HCT116 (cell line): ENCODE results near the gene WDR64. TPM values are rescaled to one million over a fixed set of nuclear protein-coding genes. Genes with fewer than 3 reads are reported as not detected.

Experiments
- ATAC-seq: fragments of 200-7000 bp; cut with Tn5 transposase; 2 replicates; pipeline ENCODE4 v1.9.1; 2020; ENCODE audit warnings: mild to moderate bottlenecking, moderate library complexity
- BruUV-seq: library from RNA; stranded (reverse); fragments of 400-500 nt; replicated peaks from 2 replicates; lab custom pipeline; 2021; lab: Mats Ljungman, UMichigan
- CTCF ChIA-PET: fragments of 300-600 bp; sonication (Branson Sonifier 250); formaldehyde crosslinking; loops from one replicate; lab custom pipeline; 2021; ENCODE audit warnings: antibody characterized with exemption; lab: Charles Lee
- POLR2A ChIA-PET: fragments of 300-600, 350-600 bp; sonication (Branson Sonifier 250); formaldehyde crosslinking; loops from one replicate; lab custom pipeline; 2021; ENCODE audit warnings: antibody characterized with exemption; lab: Charles Lee
- RAD21 ChIA-PET, 2 experiments: fragments of 300-600 bp; sonication (Branson Sonifier 250); formaldehyde crosslinking; loops; one replicate each; lab custom pipeline; 2023; ENCODE audit warnings: low total read pairs in 2 of 2; ENCODE audit not compliant: uncharacterized antibody in 2 of 2, unreplicated experiment in 2 of 2, low non-redundant PET in 1 of 2; lab: Charles Lee
- DNase-seq: peaks from one replicate; pipeline ENCODE4 v3.0.0-alpha.2; 2010; ENCODE audit warnings: low read depth, low spot score
- H2AFZ ChIP-seq: fragments of 200-600 bp; shearing (Covaris generic), sonication (generic); 2 replicates; pipeline ENCODE4 v1.6.1; 2017; ENCODE audit warnings: low read depth, mixed run types, mixed read lengths, antibody characterized with exemption, low read length; ENCODE audit not compliant: poor library complexity, severe bottlenecking
- H3K27ac ChIP-seq: 2 replicates; pipeline ENCODE4 v1.5.1; 2012; ENCODE audit warnings: low read depth, low read length
- H3K27me3 ChIP-seq: fragments of 200-600 bp; sonication (generic); 2 replicates; pipeline ENCODE4 v1.6.1; 2016; ENCODE audit warnings: mixed run types, low read length, mixed read lengths; ENCODE audit not compliant: insufficient read depth
- H3K36me3 ChIP-seq, 2 experiments: fragments of 200-500 bp in 1 of 2; fragments of 200-600 bp in 1 of 2; sonication (Bioruptor generic) in 1 of 2; sonication (generic) in 1 of 2; 2 replicates each; pipeline versions ENCODE4 v1.5.1 to v1.6.1; 2014 to 2016; ENCODE audit warnings: low read length in 2 of 2, inconsistent platforms in 1 of 2, mixed read lengths in 1 of 2, mixed run types in 1 of 2; ENCODE audit not compliant: insufficient read depth in 2 of 2, control insufficient read depth in 1 of 2
- H3K4me1 ChIP-seq, 2 experiments: fragments of 200-600 bp in 1 of 2; sonication (generic) in 1 of 2; 2 replicates each; pipeline versions ENCODE4 v1.5.1 to v1.6.1; 2012 to 2017; ENCODE audit warnings: low read length in 2 of 2, inconsistent platforms in 1 of 2, mild to moderate bottlenecking in 1 of 2, mixed read lengths in 1 of 2, mixed run types in 1 of 2, moderate library complexity in 1 of 2; ENCODE audit not compliant: insufficient read depth in 2 of 2, control insufficient read depth in 1 of 2
- H3K4me2 ChIP-seq: fragments of 200-600 bp; sonication (generic); 2 replicates; pipeline ENCODE4 v1.6.1; 2017; ENCODE audit warnings: mixed run types, low read length, mixed read lengths
- H3K4me3 ChIP-seq, 2 experiments: fragments of 200-600 bp in 1 of 2; sonication (generic) in 1 of 2; replicated peaks in 1 of 2; 2 replicates each; pipeline ENCODE4 v1.5.1; 2011 to 2016; ENCODE audit warnings: low read length in 2 of 2, control low read depth in 1 of 2, low read depth in 1 of 2, mild to moderate bottlenecking in 1 of 2, mixed read lengths in 1 of 2, mixed run types in 1 of 2
- H3K79me2 ChIP-seq: fragments of 200-600 bp; sonication (generic); 2 replicates; pipeline ENCODE4 v1.6.1; 2017; ENCODE audit warnings: mild to moderate bottlenecking, mixed run types, low read length, moderate library complexity, mixed read lengths; ENCODE audit not compliant: insufficient read depth
- H3K9ac ChIP-seq: fragments of 200-600 bp; sonication (generic); 2 replicates; pipeline ENCODE4 v1.6.1; 2016; ENCODE audit warnings: low read length, mixed read lengths
- H3K9me2 ChIP-seq: fragments of 200-600 bp; sonication (generic), shearing (Covaris generic); 2 replicates; pipeline ENCODE4 v1.6.1; 2017; ENCODE audit warnings: mixed run types, mild to moderate bottlenecking, moderate library complexity; ENCODE audit not compliant: insufficient read depth
- H3K9me3 ChIP-seq, 2 experiments: fragments of 200-500 bp in 1 of 2; fragments of 200-600 bp in 1 of 2; sonication (Bioruptor generic) in 1 of 2; sonication (generic) in 1 of 2; 2 replicates each; pipeline ENCODE4 v1.6.1; 2014 to 2017; ENCODE audit warnings: low read length in 2 of 2, mixed read lengths in 2 of 2, inconsistent platforms in 1 of 2, low read depth in 1 of 2, mild to moderate bottlenecking in 1 of 2, mixed run types in 1 of 2, moderate library complexity in 1 of 2; ENCODE audit not compliant: control insufficient read depth in 1 of 2, insufficient read depth in 1 of 2
- H4K20me1 ChIP-seq: fragments of 200-600 bp; sonication (generic), shearing (Covaris generic); 2 replicates; pipeline ENCODE4 v1.6.1; 2017; ENCODE audit warnings: mixed run types, mild to moderate bottlenecking, moderate library complexity; ENCODE audit not compliant: insufficient read depth
- CEBPB ChIP-seq: IDR thresholded peaks from 2 replicates; pipeline ENCODE4 v1.6.1; 2012; ENCODE audit warnings: low read depth
- ELF1 ChIP-seq: IDR thresholded peaks from 2 replicates; pipeline ENCODE4 v1.6.1; 2012; ENCODE audit warnings: low read depth, borderline replicate concordance
- EZH2 ChIP-seq: fragments of 200-600 bp; sonication (generic); IDR thresholded peaks from 2 replicates; pipeline ENCODE4 v1.6.1; 2017; ENCODE audit warnings: antibody characterized with exemption, mixed run types
- POLR2A ChIP-seq: IDR thresholded peaks from 2 replicates; pipeline ENCODE4 v1.7.0; 2011; ENCODE audit warnings: borderline replicate concordance; ENCODE audit not compliant: insufficient read depth, insufficient read length; ENCODE audit errors: extremely low read depth
- SIN3A ChIP-seq: IDR thresholded peaks from 2 replicates; pipeline ENCODE4 v1.6.1; 2012; ENCODE audit warnings: low read depth
- TCF7L2 ChIP-seq: IDR thresholded peaks from 2 replicates; pipeline ENCODE4 v1.7.0; 2011; ENCODE audit warnings: borderline replicate concordance, inconsistent platforms; ENCODE audit not compliant: insufficient read depth, insufficient read length; ENCODE audit errors: extremely low read depth
- intact Hi-C: fragments of 100-400 bp; cut with micrococcal nuclease; formaldehyde crosslinking; loops from 2 replicates; pipeline ENCODE4 v1.10.0; 2022
- total RNA-seq: library from RNA; stranded (reverse); gene quantifications from one replicate; pipeline ENCODE4 v1.2.1, GENCODE V29; 2021; ENCODE audit not compliant: unreplicated experiment
- TF ChIP-seq, protein P1 (sequence below): IDR thresholded peaks from 2 replicates; pipeline ENCODE4 v1.6.1; 2011; ENCODE audit warnings: mild to moderate bottlenecking, low read length, moderate library complexity; ENCODE audit not compliant: insufficient replicate concordance; ENCODE audit errors: extremely low read depth

WDR64 gene
- total RNA-seq, 1 experiment from 2014 or later = not detected

- H3K9me2 ChIP-seq = no peaks in the 10 kb centered on the region
- TF ChIP-seq CEBPB (no peak), TCF7L2 (no peak), ELF1 (no peak)
- no peak overlapping the region for H3K27ac ChIP-seq
- H3K4me3 ChIP-seq = no peak overlapping the region
- no peak overlapping the region for H3K4me2 ChIP-seq
- no peaks in the 10 kb centered on the region for H3K27me3 ChIP-seq
- no TSS peak for BruUV-seq
- H4K20me1 ChIP-seq = no peaks in the 10 kb centered on the region
- no peak overlapping the region for H2AFZ ChIP-seq
- no peaks in the 10 kb centered on the region for H3K36me3 ChIP-seq
- intact Hi-C loops = no loop called here
- ATAC-seq (no peak), DNase-seq (no peak)
- H3K9me3 ChIP-seq = no peaks in the 10 kb centered on the region
- ChIA-PET POLR2A (no interaction called here), RAD21 (no interaction called here), CTCF (no interaction called here)
- H3K4me1 ChIP-seq = no peaks in the 10 kb centered on the region
- no peak overlapping the region for H3K9ac ChIP-seq
- no peaks in the 10 kb centered on the region for H3K79me2 ChIP-seq
Measured at GRCh38 chr1:241775021-241775420, 122.9 kb downstream of the WDR64 start.

GRCh38 chr1:241776911-241777310, 124.8 kb downstream of the WDR64 start:
- Histone ChIP-seq H3K27ac (no peak overlapping the region), H3K4me3 (no peak overlapping the region), H3K79me2 (no peaks in the 10 kb centered on the region), H3K9me3 (no peaks in the 10 kb centered on the region), H3K9ac (no peak overlapping the region), H4K20me1 (no peaks in the 10 kb centered on the region), H3K4me2 (no peak overlapping the region), H2AFZ (no peak overlapping the region), H3K27me3 (no peaks in the 10 kb centered on the region), H3K4me1 (no peaks in the 10 kb centered on the region), H3K36me3 (no peaks in the 10 kb centered on the region), H3K9me2 (no peaks in the 10 kb centered on the region)
- no TSS peak for BruUV-seq
- ATAC-seq (no peak), DNase-seq (no peak)
- intact Hi-C loops = no loop called here
- ChIA-PET POLR2A (no interaction called here), RAD21 (no interaction called here), CTCF (no interaction called here)
- TF ChIP-seq, protein P1, sequence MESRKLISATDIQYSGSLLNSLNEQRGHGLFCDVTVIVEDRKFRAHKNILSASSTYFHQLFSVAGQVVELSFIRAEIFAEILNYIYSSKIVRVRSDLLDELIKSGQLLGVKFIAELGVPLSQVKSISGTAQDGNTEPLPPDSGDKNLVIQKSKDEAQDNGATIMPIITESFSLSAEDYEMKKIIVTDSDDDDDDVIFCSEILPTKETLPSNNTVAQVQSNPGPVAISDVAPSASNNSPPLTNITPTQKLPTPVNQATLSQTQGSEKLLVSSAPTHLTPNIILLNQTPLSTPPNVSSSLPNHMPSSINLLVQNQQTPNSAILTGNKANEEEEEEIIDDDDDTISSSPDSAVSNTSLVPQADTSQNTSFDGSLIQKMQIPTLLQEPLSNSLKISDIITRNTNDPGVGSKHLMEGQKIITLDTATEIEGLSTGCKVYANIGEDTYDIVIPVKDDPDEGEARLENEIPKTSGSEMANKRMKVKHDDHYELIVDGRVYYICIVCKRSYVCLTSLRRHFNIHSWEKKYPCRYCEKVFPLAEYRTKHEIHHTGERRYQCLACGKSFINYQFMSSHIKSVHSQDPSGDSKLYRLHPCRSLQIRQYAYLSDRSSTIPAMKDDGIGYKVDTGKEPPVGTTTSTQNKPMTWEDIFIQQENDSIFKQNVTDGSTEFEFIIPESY = no peak
- TF ChIP-seq SIN3A (no peak), EZH2 (no peak), POLR2A (no peak)
